Heart left ventricle (tissue), 16 donors: ENCODE data around the gene NPR2. TPM values are rescaled to one million over a fixed set of nuclear protein-coding genes. Genes with fewer than 3 reads are reported as not detected.

Experiments
- ATAC-seq, 4 donors: fragments of 200-7000 bp; cut with Tn5 transposase; one replicate each; pipeline ENCODE4 v1.9.1; 2020 to 2022; ENCODE audit warnings: moderate library complexity in 4 of 4, mild to moderate bottlenecking in 3 of 4, moderate number of reproducible peaks in 1 of 4
- DNase-seq, 5 donors: peaks; one replicate each; pipeline ENCODE4 v3.0.0-alpha.2; 2020
- H3K27ac ChIP-seq, 12 donors: fragments of 200-600 bp; sonication (generic) in 4 of 12; one replicate each; pipeline versions ENCODE4 v1.5.0 to v1.8.0; 2016 to 2022; ENCODE audit warnings: mild to moderate bottlenecking in 2 of 12
- H3K27me3 ChIP-seq, 9 donors: fragments of 200-600 bp; sonication (generic) in 2 of 9; one replicate each; pipeline versions ENCODE4 v1.5.1 to v1.8.0; 2016 to 2022; ENCODE audit warnings: mild to moderate bottlenecking in 3 of 9
- H3K36me3 ChIP-seq, 9 donors: fragments of 200-600 bp; sonication (generic) in 2 of 9; one replicate each; pipeline versions ENCODE4 v1.5.0 to v1.8.0; 2018 to 2022; ENCODE audit warnings: mild to moderate bottlenecking in 2 of 9
- H3K4me1 ChIP-seq, 12 donors: fragments of 200-600 bp; sonication (generic) in 4 of 12; one replicate each; pipeline versions ENCODE4 v1.5.0 to v1.8.0; 2016 to 2022; ENCODE audit warnings: mild to moderate bottlenecking in 3 of 12
- H3K4me3 ChIP-seq, 12 donors: fragments of 200-600 bp; sonication (generic) in 4 of 12; one replicate each; pipeline versions ENCODE4 v1.5.0 to v1.8.0; 2017 to 2022; ENCODE audit warnings: mild to moderate bottlenecking in 9 of 12, moderate library complexity in 4 of 12
- H3K9me3 ChIP-seq, 12 donors: fragments of 200-600 bp; sonication (generic) in 4 of 12; one replicate each; pipeline versions ENCODE4 v1.5.0 to v1.8.0; 2016 to 2022; ENCODE audit warnings: mild to moderate bottlenecking in 1 of 12
- POLR2A ChIP-seq, 2 donors: fragments of 450-650 bp; IDR thresholded peaks; one replicate each; pipeline ENCODE4 v1.6.1; 2017; ENCODE audit warnings: antibody characterized with exemption in 2 of 2, mild to moderate bottlenecking in 2 of 2, moderate library complexity in 2 of 2
- WGBS, 4 donors: extraction: QIAGEN DNeasy Blood & Tissue Kit in 2 of 4; methylation state at CpG; one replicate each; pipeline versions ENCODE4 v1.1.5 to v1.1.7; 2013 to 2018; 5-methylcytosine and 5-hydroxymethylcytosine counted together
- intact Hi-C, 10 donors: fragments of 100-400 bp; cut with DNase I; formaldehyde crosslinking; loops; one replicate each; pipeline versions ENCODE4 v1.11.1 to v1.14.2; 2022
- polyA plus RNA-seq, 2 donors: library from polyadenylated mRNA; stranded (reverse); fragments of 200-250 nt; gene quantifications; one replicate each; pipeline ENCODE4 v1.2.3, GENCODE V29; 2013
- total RNA-seq, 9 donors: library from RNA; depleted of rRNA in 2 of 9; stranded (reverse); fragments of >200 nt in 2 of 9; fragmentation: NEBNext Ultra II Directional in 3 of 9; extraction: Animal tissue kit (Norgen Biotek cat#: 25700) in 3 of 9; gene quantifications; one replicate each; pipeline versions ENCODE4 v1.1.0 to v1.2.4, GENCODE V29; 2016 to 2023
- TF ChIP-seq, protein P1 (sequence below), 12 donors: fragments of 200-600 bp; sonication (generic) in 4 of 12; IDR thresholded peaks; one replicate each; pipeline versions ENCODE4 v1.5.0 to v1.8.0; 2018 to 2022; ENCODE audit warnings: antibody characterized with exemption in 12 of 12, mild to moderate bottlenecking in 5 of 12
- donor health status: ischemic (EF 13 %, LVEDD 7.1; RV severe dilation, severe dysfunction).
- donor health status: healthy with polysubstance abuse.
- donor health status: DM: no; HTN: yes; CAD: no.
- donor health status: DM: no; HTN: no; CAD: no.
- donor health status: ischemic (EF 25% LVEDD 6.9; RV normal size, moderate dysfunction).
- donor health status: ischemic (EF 25% LVEDD 5.7; RV mildly dilated, moderate dysfunction).
- donor health status: healthy.
- donor health status: DM: yes; HTN: yes; CAD: no.
- donor health status: ischemic (EF 35%, LVEDD 5.7; RV mildly dilated, moderate dysfunction).
- donor health status: nonischemic (EF 11% LVEDD 7.7; RV severe dilation, severe dysfunction).
- donor health status: DM: yes; HTN: yes; CAD: no.
- donor health status: PGD.
- donor health status: ischemic (EF 29% LVEDD 5.4; RV normal size, mild dysfunction).
- donor health status: nonischemic (EF 23%, LVEDD 6.1; RV moderate dilation, normal function).

Gene NPR2
- total and polyA plus RNA-seq, 11 donors = 10.2 to 36.4 (median 22.9) TPM

DNA sequence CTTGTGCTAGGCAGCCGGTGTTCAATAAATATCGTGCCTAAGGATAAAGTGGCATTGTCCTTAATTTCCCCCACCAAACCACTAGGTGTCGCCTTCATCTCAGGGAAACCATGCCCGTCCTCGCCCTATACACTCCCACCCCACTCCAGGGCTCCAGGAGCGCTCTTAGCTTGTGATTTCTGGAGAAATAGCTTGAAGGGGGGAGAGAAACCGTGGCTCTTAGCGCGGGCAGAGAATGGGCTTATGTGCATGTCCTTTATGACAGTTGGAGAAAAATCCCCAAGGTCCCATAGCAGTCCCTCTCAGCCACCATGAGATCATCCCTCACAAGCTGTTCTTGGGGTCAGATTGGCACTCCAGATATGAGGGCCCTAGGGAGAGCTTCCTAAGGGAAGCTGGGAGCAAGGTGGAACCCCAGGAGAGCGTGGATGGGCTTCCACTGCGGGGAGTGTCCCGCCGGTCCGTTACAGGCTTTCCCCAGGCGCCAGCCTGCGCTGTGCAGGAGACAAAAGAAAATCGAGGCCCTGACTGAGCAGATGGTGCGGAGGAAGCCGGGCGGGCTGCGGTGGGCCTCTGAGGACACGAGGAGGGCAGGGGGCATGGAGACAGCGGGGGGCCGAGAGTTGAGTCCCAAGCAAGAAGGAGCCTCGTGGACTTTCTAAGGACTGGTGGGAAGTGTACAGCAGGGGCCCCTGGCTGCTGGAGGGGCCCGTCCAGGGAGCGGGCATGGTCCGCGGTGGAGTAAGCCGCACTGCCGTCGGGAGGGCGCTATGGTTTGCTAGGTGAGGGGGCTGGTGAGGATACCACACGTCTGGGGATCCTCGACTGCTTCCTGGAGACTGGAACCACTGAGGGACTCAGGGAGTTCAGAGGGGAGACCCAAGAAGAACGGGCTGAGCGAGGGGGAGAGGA lies 750 bp upstream of the NPR2 start:
- Histone ChIP-seq H3K27ac (peak overlapping the region; percentile 27 to 88 (median 82)), H3K4me1 (peaks cover 0 to 46% (median 30%) of the 10 kb centered on the region in 12 donors), H3K9me3 (no peaks in the 10 kb centered on the region), H3K36me3 (peaks cover 0 to 4% (median 0%) of the 10 kb centered on the region in 9 donors), H3K27me3 (peaks cover 0 to 7% (median 0%) of the 10 kb centered on the region in 9 donors), H3K4me3 (peak overlapping the region in 11 of 12 donors; percentile 63 to 96 (median 68))
- no peak for TF ChIP-seq POLR2A (IDR thresholded peaks at IDR 0.05)
- TF ChIP-seq, protein P1, sequence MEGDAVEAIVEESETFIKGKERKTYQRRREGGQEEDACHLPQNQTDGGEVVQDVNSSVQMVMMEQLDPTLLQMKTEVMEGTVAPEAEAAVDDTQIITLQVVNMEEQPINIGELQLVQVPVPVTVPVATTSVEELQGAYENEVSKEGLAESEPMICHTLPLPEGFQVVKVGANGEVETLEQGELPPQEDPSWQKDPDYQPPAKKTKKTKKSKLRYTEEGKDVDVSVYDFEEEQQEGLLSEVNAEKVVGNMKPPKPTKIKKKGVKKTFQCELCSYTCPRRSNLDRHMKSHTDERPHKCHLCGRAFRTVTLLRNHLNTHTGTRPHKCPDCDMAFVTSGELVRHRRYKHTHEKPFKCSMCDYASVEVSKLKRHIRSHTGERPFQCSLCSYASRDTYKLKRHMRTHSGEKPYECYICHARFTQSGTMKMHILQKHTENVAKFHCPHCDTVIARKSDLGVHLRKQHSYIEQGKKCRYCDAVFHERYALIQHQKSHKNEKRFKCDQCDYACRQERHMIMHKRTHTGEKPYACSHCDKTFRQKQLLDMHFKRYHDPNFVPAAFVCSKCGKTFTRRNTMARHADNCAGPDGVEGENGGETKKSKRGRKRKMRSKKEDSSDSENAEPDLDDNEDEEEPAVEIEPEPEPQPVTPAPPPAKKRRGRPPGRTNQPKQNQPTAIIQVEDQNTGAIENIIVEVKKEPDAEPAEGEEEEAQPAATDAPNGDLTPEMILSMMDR (IDR thresholded peaks at IDR 0.05) = peak; percentile 75 to 92 (median 84)
- ATAC-seq (peak; percentile 81 to 92 (median 88)), DNase-seq (peak; percentile 68 to 82 (median 75))
- intact Hi-C loops = loop anchor here (1.0 to 10.0 kb wide), 9 partner anchors 22 to 234 kb away; partner anchors contain the start of genes HINT2 (in 3 of the 10), FAM221B (in 1 of the 10), SPAG8 (in 1 of the 10) and TMEM8B (in 1 of the 10)
- 27 to 45% (median 35%) methylated on average over 37 of the region's 37 CpGs for WGBS, 4 donors

DNA sequence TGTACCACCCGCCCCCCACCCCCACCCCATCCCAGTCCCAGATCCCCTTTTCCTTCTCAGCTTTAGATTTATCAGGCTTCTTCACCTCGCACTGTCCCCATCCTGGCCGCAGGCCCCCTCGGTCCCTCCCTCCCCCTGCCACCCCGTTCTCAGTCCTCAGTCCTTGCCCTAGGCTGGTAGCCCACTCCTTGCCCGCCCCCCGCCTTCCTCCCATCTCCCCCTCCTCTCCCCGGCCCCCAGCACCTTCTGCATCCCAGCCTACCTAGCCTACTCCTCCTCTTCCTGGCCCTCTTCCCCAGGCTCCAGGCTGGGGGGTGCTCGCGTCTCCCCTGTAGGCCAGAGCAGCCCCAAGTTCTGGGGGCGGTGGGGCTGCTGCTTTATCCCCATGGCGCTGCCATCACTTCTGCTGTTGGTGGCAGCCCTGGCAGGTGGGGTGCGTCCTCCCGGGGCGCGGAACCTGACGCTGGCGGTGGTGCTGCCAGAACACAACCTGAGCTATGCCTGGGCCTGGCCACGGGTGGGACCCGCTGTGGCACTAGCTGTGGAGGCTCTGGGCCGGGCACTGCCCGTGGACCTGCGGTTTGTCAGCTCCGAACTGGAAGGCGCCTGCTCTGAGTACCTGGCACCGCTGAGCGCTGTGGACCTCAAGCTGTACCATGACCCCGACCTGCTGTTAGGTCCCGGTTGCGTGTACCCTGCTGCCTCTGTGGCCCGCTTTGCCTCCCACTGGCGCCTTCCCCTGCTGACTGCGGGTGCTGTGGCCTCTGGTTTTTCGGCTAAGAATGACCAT lies 828 bp downstream of the NPR2 start:
- DNase-seq = peak in 4 of 5 donors; percentile 28 to 64 (median 41)
- H3K4me1 ChIP-seq = peaks cover 0 to 46% (median 30%) of the 10 kb centered on the region in 12 donors
- peaks cover 0 to under 1% (median 0%) of the 10 kb centered on the region in 9 donors for H3K36me3 ChIP-seq
- intact Hi-C loops = loop anchor here in 2 of 10 donors (5.0 to 10.0 kb wide), 2 partner anchors 35 to 233 kb away; partner anchors contain the start of genes FAM221B (in 1 of the 2) and TMEM8B (in 1 of the 2)
- no peaks in the 10 kb centered on the region for H3K9me3 ChIP-seq
- ATAC-seq = peak in 1 of 4 donors; percentile 1
- peaks cover 0 to 7% (median 0%) of the 10 kb centered on the region in 9 donors for H3K27me3 ChIP-seq
- peak overlapping the region in 10 of 12 donors; percentile 27 to 88 (median 84) for H3K27ac ChIP-seq
- TF ChIP-seq POLR2A (IDR thresholded peaks at IDR 0.05) = no peak
- TF ChIP-seq, protein P1 (IDR thresholded peaks at IDR 0.05) = no peak
- WGBS, 4 donors = 60 to 84% (median 82%) methylated on average over 14 to 34 of the region's 34 CpGs
- H3K4me3 ChIP-seq = peak overlapping the region; percentile 45 to 96 (median 68)

DNA sequence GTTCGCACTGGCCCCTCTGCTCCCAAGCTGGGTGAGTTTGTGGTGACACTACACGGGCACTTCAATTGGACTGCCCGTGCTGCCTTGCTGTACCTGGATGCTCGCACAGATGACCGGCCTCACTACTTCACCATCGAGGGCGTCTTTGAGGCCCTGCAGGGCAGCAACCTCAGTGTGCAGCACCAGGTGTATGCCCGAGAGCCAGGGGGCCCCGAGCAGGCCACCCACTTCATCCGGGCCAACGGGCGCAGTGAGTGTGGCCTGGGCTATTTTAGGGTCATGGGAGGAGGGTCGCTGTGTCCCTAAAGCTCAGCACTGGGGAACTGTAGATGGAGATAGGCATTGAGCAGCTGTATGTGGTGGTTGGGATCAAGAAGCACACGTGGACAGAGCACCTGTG lies 1.4 kb downstream of the NPR2 start:
- 85 to 87% (median 86%) methylated on average over 14 of the region's 14 CpGs for WGBS, 4 donors
- H3K4me3 ChIP-seq = peak overlapping the region in 5 of 12 donors; percentile 3 to 85 (median 68)
- ATAC-seq (no peak), DNase-seq (no peak)
- H3K9me3 ChIP-seq = no peaks in the 10 kb centered on the region
- H3K27me3 ChIP-seq = peaks cover 0 to 7% (median 0%) of the 10 kb centered on the region in 9 donors
- H3K4me1 ChIP-seq = peaks cover 0 to 46% (median 30%) of the 10 kb centered on the region in 12 donors
- peak overlapping the region in 3 of 12 donors; percentile 17 to 88 (median 88) for H3K27ac ChIP-seq
- intact Hi-C loops = loop anchor here in 2 of 10 donors (5.0 to 10.0 kb wide), 2 partner anchors 34 to 232 kb away; partner anchors contain the start of genes FAM221B (in 1 of the 2) and TMEM8B (in 1 of the 2)
- no peaks in the 10 kb centered on the region for H3K36me3 ChIP-seq
- TF ChIP-seq POLR2A (IDR thresholded peaks at IDR 0.05) = no peak
- TF ChIP-seq, protein P1 (IDR thresholded peaks at IDR 0.05) = no peak
